ENCODE results near the gene MAP3K14.

The MAP3K14 gene

GRCh38 chr17:45231481-45232116, 85.2 kb downstream of the MAP3K14 start:
- no peak for DNase-seq

- DNase-seq, result no peak
Observed at GRCh38 chr17:45230787-45231480, 85.9 kb downstream of the MAP3K14 start.

- DNase-seq, result no peak
Observed at GRCh38 chr17:45230410-45230786, 86.4 kb downstream of the MAP3K14 start.

GRCh38 chr17:45229681-45230409, 87.0 kb downstream of the MAP3K14 start:
- DNase-seq, result no peak

GRCh38 chr17:45228763-45229539, 87.9 kb downstream of the MAP3K14 start:
- no peak for DNase-seq

GRCh38 chr17:45227926-45228762, 88.7 kb downstream of the MAP3K14 start:
- no peak for DNase-seq

GRCh38 chr17:45227101-45227925, 89.5 kb downstream of the MAP3K14 start:
- no peak for DNase-seq

GRCh38 chr17:45226576-45226975, 90.2 kb downstream of the MAP3K14 start:
- DNase-seq, result no peak

- no peak for DNase-seq
Observed at GRCh38 chr17:45225964-45226530, 90.8 kb downstream of the MAP3K14 start.

GRCh38 chr17:45225051-45225700, 91.6 kb downstream of the MAP3K14 start:
- DNase-seq, result no peak

- DNase-seq, result no peak
Observed at GRCh38 chr17:45224671-45225050, 92.2 kb downstream of the MAP3K14 start.

GRCh38 chr17:45223539-45224528, 93.0 kb downstream of the MAP3K14 start:
- DNase-seq, result no peak

- no peak for DNase-seq
Observed at GRCh38 chr17:45222996-45223538, 93.8 kb downstream of the MAP3K14 start.

GRCh38 chr17:45222289-45222995, 94.4 kb downstream of the MAP3K14 start:
- DNase-seq, result no peak

GRCh38 chr17:45222014-45222288, 94.9 kb downstream of the MAP3K14 start:
- DNase-seq, result no peak

- DNase-seq, result no peak
Observed at GRCh38 chr17:45221081-45222013, 95.5 kb downstream of the MAP3K14 start, which contains the start of gene FMNL1. FMNL1 (plus strand) TSS chr17:45221885; CDS start chr17:45222125, 240 bp downstream.

- no peak for DNase-seq
Observed at GRCh38 chr17:45220079-45220478, 96.7 kb downstream of the MAP3K14 start.

Measured in NCI-H187 treated with DMSO at 0.1 percent for 48 hours (cell line).